ENCODE results near the gene C16orf89. TPM values are rescaled to one million over a fixed set of nuclear protein-coding genes. Genes with fewer than 3 reads are reported as not detected.

Gene C16orf89
- total and polyA plus RNA-seq, 4 donors, result 17.7 to 416 (median 60.2) TPM

DNA sequence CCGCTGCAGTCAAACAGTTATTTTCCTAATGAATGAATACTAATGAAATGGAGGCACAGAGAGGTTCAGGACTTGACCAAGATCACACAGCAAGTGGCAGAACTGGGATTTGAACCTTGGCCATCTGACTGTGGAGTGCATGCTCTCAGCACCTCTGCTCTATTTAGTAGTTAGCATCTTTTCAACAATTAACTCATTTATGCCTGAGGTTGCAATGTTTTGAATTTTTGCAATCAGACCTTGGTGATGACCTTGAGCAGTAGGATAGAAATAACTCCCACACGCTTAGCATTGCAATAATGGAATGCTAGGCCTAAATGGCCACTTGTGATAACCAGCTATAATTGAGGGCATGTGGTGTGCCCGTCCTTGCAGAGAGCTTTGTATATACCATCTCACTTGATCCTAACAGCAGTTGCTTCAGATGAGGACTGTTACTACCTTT is 63.0 kb downstream of the C16orf89 start:
- DNase-seq (ENCODE audit: low read depth in 4 of 6, low spot score in 6 of 6), result no peak
- no peak overlapping the region for H3K4me3 ChIP-seq (ENCODE audit: low read depth, low read length)
- H3K4me1 ChIP-seq (ENCODE audit: control insufficient read depth, insufficient read depth, low read length), result peaks cover 6% of the 10 kb centered on the region
- H3K36me3 ChIP-seq (ENCODE audit: control insufficient read depth, insufficient read depth, low read length), result peaks cover 5% of the 10 kb centered on the region
- no peak overlapping the region for H3K27ac ChIP-seq (ENCODE audit: low read depth, low read length)
- WGBS (ENCODE audit: insufficient coverage), result 100% methylated on average over 1 of the region's 3 CpGs
- no peaks in the 10 kb centered on the region for H3K27me3 ChIP-seq (ENCODE audit: control insufficient read depth, insufficient read depth, low read length)
- H3K9me3 ChIP-seq (ENCODE audit: control insufficient read depth, insufficient read depth, low read length), result no peaks in the 10 kb centered on the region

DNA sequence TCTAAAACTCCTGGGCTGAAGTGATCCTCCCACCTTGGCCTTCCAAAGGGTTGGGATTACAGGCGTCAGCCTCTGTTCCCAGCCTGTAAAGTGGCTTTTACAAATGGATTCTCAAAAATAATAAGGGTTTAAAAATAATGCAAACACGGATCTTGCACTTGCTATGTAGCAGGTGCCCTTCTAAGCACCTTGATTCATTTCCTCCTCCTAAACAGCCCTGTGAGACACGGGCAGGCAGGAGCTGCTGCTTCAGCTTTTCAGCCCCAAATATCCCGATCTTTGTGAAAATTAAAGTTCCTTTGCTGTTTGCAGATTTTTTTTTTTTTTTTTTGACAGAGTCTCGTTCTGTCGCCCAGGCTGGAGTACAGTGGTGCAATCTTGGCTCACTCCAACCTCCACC is 63.8 kb downstream of the C16orf89 start:
- H3K36me3 ChIP-seq (ENCODE audit: control insufficient read depth, insufficient read depth, low read length), result peaks cover 2% of the 10 kb centered on the region
- no peak overlapping the region for H3K27ac ChIP-seq (ENCODE audit: low read depth, low read length)
- H3K4me3 ChIP-seq (ENCODE audit: low read depth, low read length), result no peak overlapping the region
- H3K27me3 ChIP-seq (ENCODE audit: control insufficient read depth, insufficient read depth, low read length), result no peaks in the 10 kb centered on the region
- peaks cover 4% of the 10 kb centered on the region for H3K4me1 ChIP-seq (ENCODE audit: control insufficient read depth, insufficient read depth, low read length)
- WGBS (ENCODE audit: insufficient coverage), result 50% methylated on average over 1 of the region's 6 CpGs
- DNase-seq (ENCODE audit: low read depth in 4 of 6, low spot score in 6 of 6), result no peak
- no peaks in the 10 kb centered on the region for H3K9me3 ChIP-seq (ENCODE audit: control insufficient read depth, insufficient read depth, low read length)

DNA sequence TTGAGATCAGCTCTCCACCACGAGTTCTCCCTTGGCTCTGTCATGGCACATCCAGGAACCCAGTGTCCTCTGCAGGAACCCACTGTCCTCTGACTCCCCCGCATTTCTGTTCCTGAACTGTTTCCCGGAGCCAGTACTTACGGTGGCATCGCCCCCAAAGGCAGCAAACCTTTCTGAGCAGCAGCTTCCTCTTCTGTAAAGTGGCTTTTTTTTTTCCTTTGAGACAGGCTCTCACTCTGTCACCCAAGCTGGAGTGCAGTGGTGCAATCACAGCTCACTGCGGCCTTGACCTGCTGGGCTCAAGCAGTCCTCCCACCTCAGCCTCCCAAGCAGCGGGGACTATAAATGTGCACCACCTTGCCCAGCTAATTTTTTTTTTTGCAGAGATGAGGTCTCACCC is 64.2 kb downstream of the C16orf89 start:
- Histone ChIP-seq H3K9me3 (ENCODE audit: control insufficient read depth, insufficient read depth, low read length) (no peaks in the 10 kb centered on the region), H3K4me1 (ENCODE audit: control insufficient read depth, insufficient read depth, low read length) (peaks cover under 1% of the 10 kb centered on the region), H3K36me3 (ENCODE audit: control insufficient read depth, insufficient read depth, low read length) (no peaks in the 10 kb centered on the region), H3K27me3 (ENCODE audit: control insufficient read depth, insufficient read depth, low read length) (no peaks in the 10 kb centered on the region), H3K4me3 (ENCODE audit: low read depth, low read length) (no peak overlapping the region), H3K27ac (ENCODE audit: low read depth, low read length) (no peak overlapping the region)
- DNase-seq (ENCODE audit: low read depth in 4 of 6, low spot score in 6 of 6), result no peak
- WGBS (ENCODE audit: insufficient coverage), result 88% methylated on average over 7 of the region's 7 CpGs

DNA sequence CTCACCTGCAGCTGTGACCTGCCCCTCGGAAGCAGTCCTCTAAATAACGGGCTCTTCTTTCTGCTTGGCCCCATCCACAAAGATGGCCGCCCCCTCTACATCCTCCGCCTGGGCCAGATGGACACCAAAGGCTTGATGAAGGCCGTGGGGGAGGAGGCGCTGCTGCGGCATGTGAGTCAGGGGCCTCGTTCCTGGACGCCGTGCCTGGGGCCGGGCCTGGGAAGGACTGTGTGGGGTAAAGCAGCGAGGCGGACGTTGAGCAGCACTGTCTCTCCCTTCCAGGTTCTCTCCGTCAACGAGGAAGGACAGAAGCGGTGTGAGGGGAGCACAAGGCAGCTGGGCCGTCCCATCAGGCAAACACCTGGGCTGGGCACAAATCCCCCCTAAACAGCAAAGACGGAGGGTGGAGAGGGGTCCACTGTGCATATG is 65.2 kb downstream of the C16orf89 start:
- no peaks in the 10 kb centered on the region for H3K36me3 ChIP-seq (ENCODE audit: control insufficient read depth, insufficient read depth, low read length)
- H3K4me3 ChIP-seq (ENCODE audit: low read depth, low read length), result no peak overlapping the region
- WGBS (ENCODE audit: insufficient coverage), result 87% methylated on average over 19 of the region's 19 CpGs
- H3K27me3 ChIP-seq (ENCODE audit: control insufficient read depth, insufficient read depth, low read length), result no peaks in the 10 kb centered on the region
- H3K4me1 ChIP-seq (ENCODE audit: control insufficient read depth, insufficient read depth, low read length), result no peaks in the 10 kb centered on the region
- no peak overlapping the region for H3K27ac ChIP-seq (ENCODE audit: low read depth, low read length)
- H3K9me3 ChIP-seq (ENCODE audit: control insufficient read depth, insufficient read depth, low read length), result no peaks in the 10 kb centered on the region
- DNase-seq (ENCODE audit: low read depth in 4 of 6, low spot score in 6 of 6), result no peak

DNA sequence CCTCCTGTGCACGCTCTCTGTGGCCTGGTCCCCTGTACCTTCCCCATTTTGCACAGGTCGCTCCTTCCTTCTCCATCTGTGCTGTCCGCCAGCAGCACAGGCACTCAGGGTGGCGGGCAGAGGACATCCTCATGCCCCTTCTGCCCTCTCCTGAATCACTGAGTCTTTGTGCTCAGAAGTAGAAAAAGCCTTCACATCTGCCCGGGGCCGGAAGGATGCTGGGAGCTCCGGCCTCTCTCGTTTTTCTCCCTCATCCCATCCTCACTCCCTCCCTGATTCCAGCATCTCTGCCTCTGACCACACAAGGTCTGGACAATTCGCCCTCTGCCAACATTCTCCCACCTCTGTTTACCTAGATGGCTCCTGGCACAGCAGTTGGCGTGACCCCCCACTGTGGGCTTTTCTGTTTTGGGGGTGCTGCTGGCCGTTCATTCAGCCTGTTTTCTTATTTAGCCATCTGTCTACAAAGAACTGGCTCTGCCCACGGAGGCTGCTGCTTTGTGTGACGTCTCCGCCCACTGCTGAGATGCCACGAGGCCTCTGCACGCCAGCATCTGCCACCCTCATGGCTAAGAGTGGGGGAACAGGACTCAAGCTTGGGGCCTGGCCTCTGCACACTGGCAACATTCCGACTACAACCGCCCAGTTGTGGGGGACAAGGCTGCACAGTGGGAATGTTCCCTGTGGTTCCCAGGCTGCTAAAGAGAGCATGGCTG is 70.9 kb downstream of the C16orf89 start:
- peaks cover 2% of the 10 kb centered on the region for H3K36me3 ChIP-seq (ENCODE audit: control insufficient read depth, insufficient read depth, low read length)
- H3K27me3 ChIP-seq (ENCODE audit: control insufficient read depth, insufficient read depth, low read length), result no peaks in the 10 kb centered on the region
- DNase-seq (ENCODE audit: low read depth in 4 of 6, low spot score in 6 of 6), result peak in 3 of 6 donors; percentile 4 to 40 (median 15)
- H3K4me1 ChIP-seq (ENCODE audit: control insufficient read depth, insufficient read depth, low read length), result peaks cover 9% of the 10 kb centered on the region
- H3K4me3 ChIP-seq (ENCODE audit: low read depth, low read length), result no peak overlapping the region
- no peaks in the 10 kb centered on the region for H3K9me3 ChIP-seq (ENCODE audit: control insufficient read depth, insufficient read depth, low read length)
- 49% methylated on average over 17 of the region's 18 CpGs for WGBS (ENCODE audit: insufficient coverage)
- H3K27ac ChIP-seq (ENCODE audit: low read depth, low read length), result no peak overlapping the region

Other genes with a start within 250 kb of the C16orf89 start
- gene GLYR1, start 218.7 kb downstream of the C16orf89 start, total RNA-seq, result 10 to 100 TPM; 52.5 to 55.2 TPM
- 100 to 1,000 TPM; 106 to 134 TPM for gene GLYR1, start 218.7 kb downstream of the C16orf89 start, polyA plus RNA-seq (ENCODE audit: insufficient read length in 2 of 2)
- gene UBN1, start 218.5 kb downstream of the C16orf89 start, total RNA-seq, result 10 to 100 TPM; 13.8 to 17.5 TPM
- gene UBN1, start 218.5 kb downstream of the C16orf89 start, polyA plus RNA-seq (ENCODE audit: insufficient read length in 2 of 2), result 10 to 100 TPM; 15.6 to 17.1 TPM
- 1 to 10 TPM; 2.7 to 3.8 TPM for gene PPL, start 128.8 kb downstream of the C16orf89 start, total RNA-seq
- 1 to 10 TPM; 3.6 to 5.6 TPM for gene PPL, start 128.8 kb downstream of the C16orf89 start, polyA plus RNA-seq (ENCODE audit: insufficient read length in 2 of 2)
- gene SEC14L5, start 107.6 kb downstream of the C16orf89 start, total RNA-seq, result 1 to 10 TPM; 1.6 to 4.5 TPM
- gene SEC14L5, start 107.6 kb downstream of the C16orf89 start, polyA plus RNA-seq (ENCODE audit: insufficient read length in 2 of 2), result 1 to 10 TPM in 1 of 2 donors, under 1 TPM in 1; 0.93 to 1.8 TPM
- 1 to 10 TPM; 6.9 to 7.3 TPM for gene NAGPA, start 32.0 kb downstream of the C16orf89 start, total RNA-seq
- gene NAGPA, start 32.0 kb downstream of the C16orf89 start, polyA plus RNA-seq (ENCODE audit: insufficient read length in 2 of 2), result 10 to 100 TPM; 10.5 to 15.1 TPM
- gene ALG1, start 5.9 kb upstream of the C16orf89 start, total RNA-seq, result 10 to 100 TPM; 14.5 to 24.1 TPM
- 10 to 100 TPM; 19.9 to 22.3 TPM for gene ALG1, start 5.9 kb upstream of the C16orf89 start, polyA plus RNA-seq (ENCODE audit: insufficient read length in 2 of 2)
- 1 to 10 TPM; 6.7 to 8.0 TPM for gene EEF2KMT, start 31.8 kb upstream of the C16orf89 start, total RNA-seq
- 10 to 100 TPM; 15.0 to 15.3 TPM for gene EEF2KMT, start 31.8 kb upstream of the C16orf89 start, polyA plus RNA-seq (ENCODE audit: insufficient read length in 2 of 2)

All from spinal cord (tissue), 10 donors.